ENCODE data around the gene ATP10A. TPM values are rescaled to one million over a fixed set of nuclear protein-coding genes. Genes with fewer than 3 reads are reported as not detected.

The ATP10A gene
- polyA plus RNA-seq, 1 of the 3 experiments (the other 2 are of a cell fraction): not detected

- Histone ChIP-seq H4K20me1 (ENCODE audit: insufficient read depth) (no peaks in the 10 kb centered on the region), H3K9me3 (no peaks in the 10 kb centered on the region), H3K9me2 (no peaks in the 10 kb centered on the region), H3K9ac (no peak overlapping the region), H3K27me3 (ENCODE audit: insufficient read depth) (no peaks in the 10 kb centered on the region), H3K4me3 (ENCODE audit: low read depth in 2 of 2, low read length in 1 of 2) (no peak overlapping the region), H3K4me2 (no peak overlapping the region), H3K36me3 (replicated peaks in 1 of 2; ENCODE audit: control insufficient read depth in 1 of 2, insufficient read depth in 2 of 2, low read length in 1 of 2) (no peaks in the 10 kb centered on the region), H3K4me1 (ENCODE audit: control insufficient read depth in 1 of 2, insufficient read depth in 2 of 2, low read depth in 1 of 2, low read length in 1 of 2) (no peaks in the 10 kb centered on the region), H3K27ac (ENCODE audit: low read depth in 2 of 2, low read length in 1 of 2) (no peak overlapping the region), H2AFZ (ENCODE audit: low read depth) (no peak overlapping the region), H3K79me2 (ENCODE audit: insufficient read depth) (no peaks in the 10 kb centered on the region), H3F3A (replicated peaks; ENCODE audit: insufficient read depth) (no peaks in the 10 kb centered on the region)
- CTCF ChIA-PET: interaction anchor here (0.6 to 5.2 kb wide), 5 partner anchors 9 to 566 kb away, joined by 3 to 23 read pairs (median 5); no protein-coding TSS in a partner anchor
- WGBS (ENCODE audit: low lambda C conversion rate): 87% methylated on average over 7 of the region's 19 CpGs
- POLR2A ChIA-PET: no interaction called here
- TF ChIP-seq SMC3 (IDR thresholded peaks at IDR 0.05; ENCODE audit: low read depth, low read length): no peak
- TF ChIP-seq, protein P1, sequence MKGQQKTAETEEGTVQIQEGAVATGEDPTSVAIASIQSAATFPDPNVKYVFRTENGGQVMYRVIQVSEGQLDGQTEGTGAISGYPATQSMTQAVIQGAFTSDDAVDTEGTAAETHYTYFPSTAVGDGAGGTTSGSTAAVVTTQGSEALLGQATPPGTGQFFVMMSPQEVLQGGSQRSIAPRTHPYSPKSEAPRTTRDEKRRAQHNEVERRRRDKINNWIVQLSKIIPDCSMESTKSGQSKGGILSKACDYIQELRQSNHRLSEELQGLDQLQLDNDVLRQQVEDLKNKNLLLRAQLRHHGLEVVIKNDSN (IDR thresholded peaks at IDR 0.05; ENCODE audit: borderline replicate concordance, low read depth): no peak
- TF ChIP-seq TEAD4 (IDR thresholded peaks at IDR 0.05; ENCODE audit: borderline replicate concordance, insufficient read depth): no peak
- TF ChIP-seq RXRA (IDR thresholded peaks at IDR 0.05; ENCODE audit: borderline replicate concordance, low read depth): no peak
- no peak for TF ChIP-seq YY1 (IDR thresholded peaks at IDR 0.05; ENCODE audit: low read depth)
- TF ChIP-seq FOSL2 (IDR thresholded peaks at IDR 0.05; ENCODE audit: borderline replicate concordance, low read depth): no peak
- no peak for TF ChIP-seq TAF1 (IDR thresholded peaks at IDR 0.05; ENCODE audit: borderline replicate concordance, low read depth, low read length)
- no peak for TF ChIP-seq TCF12 (IDR thresholded peaks at IDR 0.05)
- no peak for TF ChIP-seq FOXJ3 (CRISPR knock-in tag; IDR thresholded peaks at IDR 0.05)
- TF ChIP-seq NFIC (IDR thresholded peaks at IDR 0.05; ENCODE audit: borderline replicate concordance): no peak
- TF ChIP-seq GABPA (IDR thresholded peaks at IDR 0.05; ENCODE audit: low read depth): no peak
- no peak for TF ChIP-seq MAX (IDR thresholded peaks at IDR 0.05; ENCODE audit: low read depth)
- no peak for TF ChIP-seq SIN3A (IDR thresholded peaks at IDR 0.05; ENCODE audit: borderline replicate concordance, low read depth, low read length)
- TF ChIP-seq, protein P2, sequence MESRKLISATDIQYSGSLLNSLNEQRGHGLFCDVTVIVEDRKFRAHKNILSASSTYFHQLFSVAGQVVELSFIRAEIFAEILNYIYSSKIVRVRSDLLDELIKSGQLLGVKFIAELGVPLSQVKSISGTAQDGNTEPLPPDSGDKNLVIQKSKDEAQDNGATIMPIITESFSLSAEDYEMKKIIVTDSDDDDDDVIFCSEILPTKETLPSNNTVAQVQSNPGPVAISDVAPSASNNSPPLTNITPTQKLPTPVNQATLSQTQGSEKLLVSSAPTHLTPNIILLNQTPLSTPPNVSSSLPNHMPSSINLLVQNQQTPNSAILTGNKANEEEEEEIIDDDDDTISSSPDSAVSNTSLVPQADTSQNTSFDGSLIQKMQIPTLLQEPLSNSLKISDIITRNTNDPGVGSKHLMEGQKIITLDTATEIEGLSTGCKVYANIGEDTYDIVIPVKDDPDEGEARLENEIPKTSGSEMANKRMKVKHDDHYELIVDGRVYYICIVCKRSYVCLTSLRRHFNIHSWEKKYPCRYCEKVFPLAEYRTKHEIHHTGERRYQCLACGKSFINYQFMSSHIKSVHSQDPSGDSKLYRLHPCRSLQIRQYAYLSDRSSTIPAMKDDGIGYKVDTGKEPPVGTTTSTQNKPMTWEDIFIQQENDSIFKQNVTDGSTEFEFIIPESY (IDR thresholded peaks at IDR 0.05; ENCODE audit: borderline replicate concordance, low read depth): no peak
- TF ChIP-seq PBX3 (IDR thresholded peaks at IDR 0.05): no peak
- TF ChIP-seq USF2 (IDR thresholded peaks at IDR 0.05; ENCODE audit: borderline replicate concordance, low read depth, low read length): no peak
- TF ChIP-seq ELF1 (IDR thresholded peaks at IDR 0.05): no peak
- no peak for TF ChIP-seq RCOR1 (IDR thresholded peaks at IDR 0.05; ENCODE audit: low read length)
- TF ChIP-seq EZH2phosphoT487 (IDR thresholded peaks at IDR 0.05; ENCODE audit: borderline replicate concordance, low read depth): no peak
- no peak for DNase-seq
These were observed 168.3 kb downstream of the ATP10A start for GRCh38 chr15:25694823-25695312.
